HG03108 (cell line): ENCODE data around the gene CCDC7.
"Not testable (repeated sequence)": the region's sequence is repeated elsewhere in the genome, so short reads cannot be mapped to it uniquely, and the experiment has no call there.

ENCODE experiments used
- ATAC-seq: cut with Tn5 transposase; IDR thresholded peaks from one replicate; pipeline ENCODE4 v1.9.1; 2021; ENCODE audit warnings: moderate library complexity; ENCODE audit not compliant: unreplicated experiment

The CCDC7 gene

DNA sequence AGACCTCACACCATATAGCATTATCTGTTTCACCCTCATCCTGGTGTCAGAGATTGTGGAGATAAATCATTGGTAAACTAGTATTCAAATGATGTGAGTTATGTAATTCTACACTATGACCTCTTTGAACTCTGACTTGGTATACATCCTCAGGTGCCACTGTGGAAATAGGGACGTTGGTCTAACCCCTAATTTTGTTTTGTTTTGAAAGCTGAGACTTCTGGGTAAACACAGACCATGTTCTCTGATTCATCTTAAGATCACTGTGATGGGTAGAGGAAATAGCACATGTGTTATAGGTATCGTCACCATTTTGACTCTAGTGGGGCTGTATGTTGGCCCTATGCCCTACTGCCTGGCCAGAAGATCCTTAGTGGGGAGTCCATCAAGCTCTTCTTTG lies 241.6 kb downstream of the CCDC7 start:
- ATAC-seq = no peak

- no peak for ATAC-seq
Measured at GRCh38 chr10:32692174-32692573, 246.2 kb downstream of the CCDC7 start.

DNA sequence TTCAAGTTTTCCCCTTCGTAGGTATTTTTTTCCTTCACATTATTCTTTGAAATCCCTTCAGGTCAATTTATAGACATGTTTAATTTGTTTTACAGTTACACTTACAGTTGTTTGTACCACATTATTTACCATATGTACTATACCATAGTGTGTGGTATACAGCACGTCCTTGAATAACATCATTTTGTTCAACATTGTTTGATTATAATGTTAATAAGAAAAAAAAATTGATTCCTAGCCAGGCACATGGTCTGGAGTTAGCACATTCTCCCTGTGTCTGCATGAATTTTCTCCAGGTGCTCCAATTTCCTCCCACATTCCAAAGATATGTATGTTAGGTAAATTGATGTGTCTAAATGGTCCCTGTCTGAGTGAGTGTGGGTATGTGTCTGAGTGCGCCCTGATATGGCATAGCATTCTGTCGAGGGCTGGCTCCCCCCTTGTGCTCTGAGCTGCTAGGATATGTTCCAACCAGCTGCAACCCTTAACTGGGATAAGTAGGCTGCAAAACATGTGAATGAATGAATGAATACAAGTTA lies 247.6 kb downstream of the CCDC7 start:
- ATAC-seq = no peak

DNA sequence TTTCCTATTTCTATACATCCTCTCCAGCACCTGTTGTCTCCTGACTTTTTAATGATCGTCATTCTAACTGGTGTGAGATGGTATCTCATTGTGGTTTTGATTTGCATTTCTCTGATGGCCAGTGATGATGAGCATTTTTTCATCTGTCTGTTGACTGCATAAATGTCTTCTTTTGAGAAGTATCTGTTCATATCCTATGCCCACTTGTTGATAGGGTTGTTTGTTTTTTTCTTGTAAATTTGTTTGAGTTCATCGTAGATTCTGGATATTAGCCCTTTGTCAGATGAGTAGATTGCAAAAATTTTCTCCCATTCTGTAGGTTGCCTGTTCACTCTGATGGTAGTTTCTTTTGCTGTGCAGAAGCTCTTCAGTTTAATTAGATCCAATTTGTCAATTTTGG lies 253.7 kb downstream of the CCDC7 start:
- not testable (repeated sequence) for ATAC-seq

DNA sequence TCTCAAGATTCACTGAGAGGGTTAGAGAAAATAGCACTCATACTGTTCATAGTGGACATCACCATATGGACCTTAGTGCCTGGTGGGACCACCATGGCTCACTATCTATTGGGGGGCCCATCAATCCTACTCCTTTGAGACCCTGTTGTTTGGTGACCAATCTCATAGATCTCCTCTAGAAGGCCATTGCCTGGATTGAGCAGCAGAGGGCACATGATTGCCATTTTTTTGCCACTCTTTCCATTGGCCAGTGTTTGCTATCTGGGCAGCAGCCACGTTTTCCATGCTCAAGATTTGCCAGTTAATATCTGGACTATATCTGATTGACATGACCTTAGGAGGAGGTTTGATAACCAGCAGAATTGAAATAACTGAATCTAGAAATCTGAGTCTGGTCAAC lies 267.6 kb downstream of the CCDC7 start:
- ATAC-seq = no peak

DNA sequence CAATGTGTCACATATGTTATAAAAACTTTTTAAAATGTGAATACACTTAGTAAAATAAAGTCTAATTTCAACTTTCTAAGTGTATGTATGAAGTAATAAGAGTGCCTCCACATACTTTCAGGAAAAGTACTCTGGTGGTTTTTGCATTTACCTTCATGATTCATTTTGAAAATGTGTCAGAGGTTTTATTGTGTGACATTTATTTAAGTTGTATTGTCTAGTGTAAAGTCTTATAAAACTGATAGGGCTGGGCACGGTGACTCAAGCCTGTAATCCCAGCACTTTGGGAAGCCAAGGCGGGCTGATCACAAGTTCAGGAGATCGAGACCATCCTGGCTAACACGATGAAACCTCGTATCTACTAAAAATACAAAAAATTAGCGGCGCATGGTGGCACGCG lies 285.6 kb downstream of the CCDC7 start:
- no peak for ATAC-seq

GRCh38 chr10:32738958-32739357 lies 293.0 kb downstream of the CCDC7 start:
- no peak for ATAC-seq

- no peak for ATAC-seq
Measured at GRCh38 chr10:32744321-32744720, 298.4 kb downstream of the CCDC7 start.

- ATAC-seq = no peak
Measured at GRCh38 chr10:32746869-32747268, 300.9 kb downstream of the CCDC7 start.

DNA sequence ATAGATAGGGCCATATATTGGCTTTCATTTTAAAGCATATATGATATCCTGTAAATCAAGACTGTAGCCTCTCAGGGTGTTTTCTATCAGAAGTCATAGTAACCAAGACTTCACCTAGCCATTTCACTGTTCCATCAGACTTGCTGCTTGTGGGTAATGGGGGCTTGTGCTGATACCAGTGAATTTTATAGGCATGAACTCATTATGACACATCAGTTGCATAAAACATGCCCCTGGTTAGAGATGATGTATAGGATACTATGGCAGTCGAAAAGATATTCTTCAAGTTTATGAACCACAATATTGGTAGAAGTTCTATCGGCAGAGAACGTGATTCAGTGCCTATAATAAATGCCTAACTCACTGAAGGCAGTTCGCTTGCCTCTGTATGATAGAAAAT lies 305.6 kb downstream of the CCDC7 start:
- ATAC-seq = no peak

DNA sequence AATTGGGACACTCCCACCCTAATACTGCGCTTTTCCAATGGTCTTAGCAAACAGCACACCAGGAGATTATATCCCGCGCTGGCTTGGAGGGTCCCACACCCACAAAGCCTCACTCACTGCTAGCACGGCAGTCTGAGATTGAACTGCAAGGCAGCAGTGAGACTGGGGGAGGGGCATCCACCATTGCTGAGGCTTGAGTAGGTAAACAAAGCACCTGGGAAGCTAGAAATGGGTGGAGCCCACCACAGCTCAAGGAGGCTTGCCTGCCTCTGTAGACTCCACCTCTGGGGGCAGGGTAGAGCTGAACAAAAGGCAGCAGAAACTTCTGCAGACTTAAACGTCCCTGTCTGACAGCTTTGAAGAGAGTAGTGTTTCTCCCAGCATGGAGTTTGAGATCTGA lies 309.0 kb downstream of the CCDC7 start:
- ATAC-seq = not testable (repeated sequence)

DNA sequence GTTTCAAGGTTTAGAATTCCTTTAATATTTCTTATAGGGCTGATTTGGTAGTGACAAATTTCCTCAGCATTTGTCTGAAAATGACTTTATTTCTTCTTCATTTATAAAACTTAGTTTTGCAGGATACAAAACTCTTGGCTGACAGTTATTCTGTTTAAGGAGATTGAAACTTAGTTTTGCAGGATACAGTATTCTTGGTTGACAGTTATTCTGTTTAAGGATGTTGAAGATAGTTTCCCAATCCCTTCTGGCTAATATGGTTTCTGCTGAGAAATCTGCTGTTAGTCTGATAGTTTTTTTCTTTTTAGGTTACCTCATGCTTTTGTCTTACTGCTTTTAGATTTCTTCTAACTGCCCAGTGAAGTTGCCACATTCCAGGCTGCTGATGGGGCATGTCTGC lies 325.3 kb downstream of the CCDC7 start:
- ATAC-seq = no peak

- ATAC-seq = no peak
Measured at GRCh38 chr10:32773105-32773504, 327.2 kb downstream of the CCDC7 start.

DNA sequence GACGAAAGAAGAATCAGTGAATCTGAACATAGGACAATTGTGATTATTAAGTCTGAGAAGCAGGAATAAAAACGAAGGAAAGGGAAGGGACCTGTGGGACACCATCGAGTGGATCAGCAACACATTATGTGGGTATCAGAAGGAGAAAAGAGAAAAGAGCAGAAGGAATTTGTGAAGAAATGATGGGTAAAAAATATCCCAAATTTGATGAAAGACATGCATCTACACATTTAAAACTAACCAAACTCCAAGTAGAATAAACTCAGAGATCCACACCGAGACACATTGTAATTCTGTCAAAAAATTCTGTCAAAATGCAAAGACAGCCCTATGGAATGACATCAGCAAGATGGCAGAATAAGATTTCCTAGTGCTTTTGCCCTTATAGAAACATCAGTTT lies 341.0 kb downstream of the CCDC7 start:
- no peak for ATAC-seq

DNA sequence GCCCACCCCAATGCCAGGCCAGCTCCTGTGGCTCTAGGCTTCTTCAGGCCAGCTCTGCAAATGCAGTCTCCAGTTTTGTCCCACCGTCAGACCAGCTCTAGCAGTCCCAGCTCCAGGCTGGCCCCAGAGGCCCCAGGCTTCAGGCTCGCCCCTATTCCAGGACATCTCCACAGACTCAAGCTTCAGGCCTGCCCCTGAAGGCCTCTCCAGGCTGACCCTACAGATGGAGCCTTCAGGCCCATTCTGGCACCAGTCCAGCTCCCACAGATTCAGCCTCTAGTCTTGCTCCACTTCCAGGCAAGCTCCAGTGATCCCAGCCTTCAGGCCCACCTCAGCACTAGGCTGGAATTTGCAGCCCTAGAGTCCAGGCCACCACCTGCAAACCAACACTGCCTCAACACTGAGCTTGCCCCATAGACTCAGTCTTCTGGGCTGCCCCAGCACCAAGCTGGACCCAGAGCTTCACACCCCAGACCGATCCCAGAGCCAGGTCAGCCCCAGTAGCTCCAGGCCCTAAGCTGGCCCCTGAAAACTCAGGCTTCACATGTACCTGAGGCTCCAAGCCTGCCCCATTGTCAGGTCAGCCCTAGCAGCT lies 341.8 kb downstream of the CCDC7 start:
- no peak for ATAC-seq

GRCh38 chr10:32788359-32788758 lies 342.4 kb downstream of the CCDC7 start:
- no peak for ATAC-seq

GRCh38 chr10:32790483-32790882 lies 344.5 kb downstream of the CCDC7 start:
- ATAC-seq = no peak

GRCh38 chr10:32793033-32793432 lies 347.1 kb downstream of the CCDC7 start:
- ATAC-seq = no peak

DNA sequence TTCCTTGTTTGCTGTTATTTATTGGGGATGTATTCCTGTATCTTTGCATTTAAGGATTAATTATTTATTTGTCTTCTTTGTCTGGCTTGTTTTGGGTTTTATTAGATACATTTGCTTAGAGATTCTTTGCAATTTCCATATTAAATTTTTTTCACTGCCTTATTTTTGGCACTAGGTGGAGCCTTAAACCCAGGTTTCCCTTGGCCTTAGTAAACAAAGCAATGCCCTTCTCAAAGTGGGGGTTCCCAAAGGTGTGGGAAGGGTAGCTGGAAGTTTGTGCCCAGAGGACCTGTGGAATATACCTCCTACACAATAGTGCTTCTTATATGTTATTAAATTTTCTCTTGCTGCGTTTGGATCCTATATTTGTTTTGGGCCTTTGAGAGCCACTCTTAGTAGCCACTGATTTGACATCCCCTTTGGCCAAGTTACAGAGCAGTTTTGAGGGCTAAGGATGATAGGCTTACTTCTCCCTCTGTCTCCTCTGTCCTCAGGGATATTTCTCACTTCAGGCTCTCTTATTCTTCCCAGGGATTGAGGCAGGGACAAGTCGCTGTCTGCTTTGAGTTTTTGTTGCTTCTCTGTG lies 349.8 kb downstream of the CCDC7 start:
- no peak for ATAC-seq

GRCh38 chr10:32797393-32797792 lies 351.5 kb downstream of the CCDC7 start:
- not testable (repeated sequence) for ATAC-seq

DNA sequence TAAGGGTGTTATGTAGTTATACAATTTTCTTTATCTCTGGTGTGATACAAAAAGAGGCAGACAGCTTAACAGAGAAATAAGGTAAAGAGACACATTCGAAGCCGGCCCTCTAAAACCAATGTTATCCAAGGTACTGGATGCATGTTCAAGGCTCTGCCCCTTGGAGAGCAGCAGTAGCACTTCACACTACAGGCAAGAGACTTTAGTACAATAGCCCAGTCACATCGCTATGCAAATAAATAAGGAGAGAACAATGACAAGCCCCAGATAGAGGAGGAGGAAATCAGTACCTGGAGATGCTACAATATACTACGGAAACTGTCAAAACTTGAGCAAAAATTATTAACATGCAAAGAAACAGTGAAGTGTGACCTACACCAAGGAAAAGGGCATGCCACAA lies 401.0 kb downstream of the CCDC7 start:
- ATAC-seq = no peak

GRCh38 chr10:32851301-32851700 lies 405.4 kb downstream of the CCDC7 start:
- ATAC-seq = no peak

GRCh38 chr10:32854435-32854834 lies 408.5 kb downstream of the CCDC7 start:
- ATAC-seq = no peak
